GM23338 (cell line): ENCODE data around the gene DLGAP3.

Experiments used
- EZH2 ChIP-seq: fragments of 200-600 bp; sonication (generic); IDR thresholded peaks from one replicate; pipeline ENCODE4 v1.8.0; 2017; ENCODE audit warnings: antibody characterized with exemption, mild to moderate bottlenecking, low read depth; ENCODE audit not compliant: unreplicated experiment
- EZH2phosphoT487 ChIP-seq: fragments of 200-600 bp; sonication (generic); IDR thresholded peaks from one replicate; pipeline ENCODE4 v1.8.1; 2018; ENCODE audit warnings: antibody characterized with exemption; ENCODE audit not compliant: unreplicated experiment
- POLR2AphosphoS5 ChIP-seq: IDR thresholded peaks from 2 replicates; pipeline ENCODE4 v1.6.1; 2016; ENCODE audit warnings: antibody characterized with exemption, low read depth
- ZNF114 ChIP-seq: fragments of 250-450 bp; sonication (Bioruptor Pico); IDR thresholded peaks from 2 replicates; pipeline ENCODE4 v1.5.0; 2020; ENCODE audit warnings: mild to moderate bottlenecking, moderate library complexity
- TF ChIP-seq, protein P1 (sequence below): IDR thresholded peaks from one replicate; pipeline ENCODE4 v1.6.1; 2018; ENCODE audit warnings: antibody characterized with exemption; ENCODE audit not compliant: unreplicated experiment
- TF ChIP-seq, protein P2 (sequence below), 2 experiments: fragments of 200-600 bp in 1 of 2; sonication (generic) in 1 of 2; conservative IDR thresholded peaks; 2 replicates each; pipeline versions ENCODE4 v1.5.1 to v1.6.1; 2016 to 2017; ENCODE audit warnings: antibody characterized with exemption in 2 of 2, low read depth in 2 of 2, mild to moderate bottlenecking in 2 of 2, moderate library complexity in 1 of 2
- TF ChIP-seq, protein P3 (sequence below): IDR thresholded peaks from 2 replicates; pipeline ENCODE4 v1.6.1; 2016; ENCODE audit warnings: antibody characterized with exemption
- TF ChIP-seq, protein P4 (sequence below): fragments of 250-450 bp; sonication (Bioruptor Pico); IDR thresholded peaks from 2 replicates; pipeline ENCODE4 v1.5.0; 2020; ENCODE audit warnings: mild to moderate bottlenecking, moderate library complexity

DNA sequence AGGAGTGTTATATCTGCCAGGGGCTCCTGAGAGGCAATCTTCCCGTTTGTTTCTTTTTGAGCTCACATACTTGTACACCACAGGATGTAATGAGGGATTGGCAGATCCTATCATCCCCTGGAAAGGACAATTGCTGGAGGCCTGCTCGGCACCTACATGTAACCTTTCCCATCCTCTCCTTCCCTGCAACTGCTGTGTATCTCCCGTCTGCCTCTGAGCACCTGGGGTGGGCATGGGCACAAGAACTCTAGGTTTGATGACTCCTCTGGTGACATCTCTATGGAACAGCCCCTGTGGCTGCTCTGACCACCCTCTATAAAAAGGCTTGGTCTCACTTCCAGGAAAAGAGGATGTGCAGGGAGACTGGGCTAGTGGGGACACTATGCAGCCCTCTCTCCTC, 44.9 kb downstream of the DLGAP3 start:
- TF ChIP-seq, protein P1, sequence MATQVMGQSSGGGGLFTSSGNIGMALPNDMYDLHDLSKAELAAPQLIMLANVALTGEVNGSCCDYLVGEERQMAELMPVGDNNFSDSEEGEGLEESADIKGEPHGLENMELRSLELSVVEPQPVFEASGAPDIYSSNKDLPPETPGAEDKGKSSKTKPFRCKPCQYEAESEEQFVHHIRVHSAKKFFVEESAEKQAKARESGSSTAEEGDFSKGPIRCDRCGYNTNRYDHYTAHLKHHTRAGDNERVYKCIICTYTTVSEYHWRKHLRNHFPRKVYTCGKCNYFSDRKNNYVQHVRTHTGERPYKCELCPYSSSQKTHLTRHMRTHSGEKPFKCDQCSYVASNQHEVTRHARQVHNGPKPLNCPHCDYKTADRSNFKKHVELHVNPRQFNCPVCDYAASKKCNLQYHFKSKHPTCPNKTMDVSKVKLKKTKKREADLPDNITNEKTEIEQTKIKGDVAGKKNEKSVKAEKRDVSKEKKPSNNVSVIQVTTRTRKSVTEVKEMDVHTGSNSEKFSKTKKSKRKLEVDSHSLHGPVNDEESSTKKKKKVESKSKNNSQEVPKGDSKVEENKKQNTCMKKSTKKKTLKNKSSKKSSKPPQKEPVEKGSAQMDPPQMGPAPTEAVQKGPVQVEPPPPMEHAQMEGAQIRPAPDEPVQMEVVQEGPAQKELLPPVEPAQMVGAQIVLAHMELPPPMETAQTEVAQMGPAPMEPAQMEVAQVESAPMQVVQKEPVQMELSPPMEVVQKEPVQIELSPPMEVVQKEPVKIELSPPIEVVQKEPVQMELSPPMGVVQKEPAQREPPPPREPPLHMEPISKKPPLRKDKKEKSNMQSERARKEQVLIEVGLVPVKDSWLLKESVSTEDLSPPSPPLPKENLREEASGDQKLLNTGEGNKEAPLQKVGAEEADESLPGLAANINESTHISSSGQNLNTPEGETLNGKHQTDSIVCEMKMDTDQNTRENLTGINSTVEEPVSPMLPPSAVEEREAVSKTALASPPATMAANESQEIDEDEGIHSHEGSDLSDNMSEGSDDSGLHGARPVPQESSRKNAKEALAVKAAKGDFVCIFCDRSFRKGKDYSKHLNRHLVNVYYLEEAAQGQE: no peak
- TF ChIP-seq, protein P2, sequence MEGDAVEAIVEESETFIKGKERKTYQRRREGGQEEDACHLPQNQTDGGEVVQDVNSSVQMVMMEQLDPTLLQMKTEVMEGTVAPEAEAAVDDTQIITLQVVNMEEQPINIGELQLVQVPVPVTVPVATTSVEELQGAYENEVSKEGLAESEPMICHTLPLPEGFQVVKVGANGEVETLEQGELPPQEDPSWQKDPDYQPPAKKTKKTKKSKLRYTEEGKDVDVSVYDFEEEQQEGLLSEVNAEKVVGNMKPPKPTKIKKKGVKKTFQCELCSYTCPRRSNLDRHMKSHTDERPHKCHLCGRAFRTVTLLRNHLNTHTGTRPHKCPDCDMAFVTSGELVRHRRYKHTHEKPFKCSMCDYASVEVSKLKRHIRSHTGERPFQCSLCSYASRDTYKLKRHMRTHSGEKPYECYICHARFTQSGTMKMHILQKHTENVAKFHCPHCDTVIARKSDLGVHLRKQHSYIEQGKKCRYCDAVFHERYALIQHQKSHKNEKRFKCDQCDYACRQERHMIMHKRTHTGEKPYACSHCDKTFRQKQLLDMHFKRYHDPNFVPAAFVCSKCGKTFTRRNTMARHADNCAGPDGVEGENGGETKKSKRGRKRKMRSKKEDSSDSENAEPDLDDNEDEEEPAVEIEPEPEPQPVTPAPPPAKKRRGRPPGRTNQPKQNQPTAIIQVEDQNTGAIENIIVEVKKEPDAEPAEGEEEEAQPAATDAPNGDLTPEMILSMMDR (conservative IDR thresholded peaks at IDR 0.05; ENCODE audit: low read depth in 2 of 2): no peak
- TF ChIP-seq, protein P3, sequence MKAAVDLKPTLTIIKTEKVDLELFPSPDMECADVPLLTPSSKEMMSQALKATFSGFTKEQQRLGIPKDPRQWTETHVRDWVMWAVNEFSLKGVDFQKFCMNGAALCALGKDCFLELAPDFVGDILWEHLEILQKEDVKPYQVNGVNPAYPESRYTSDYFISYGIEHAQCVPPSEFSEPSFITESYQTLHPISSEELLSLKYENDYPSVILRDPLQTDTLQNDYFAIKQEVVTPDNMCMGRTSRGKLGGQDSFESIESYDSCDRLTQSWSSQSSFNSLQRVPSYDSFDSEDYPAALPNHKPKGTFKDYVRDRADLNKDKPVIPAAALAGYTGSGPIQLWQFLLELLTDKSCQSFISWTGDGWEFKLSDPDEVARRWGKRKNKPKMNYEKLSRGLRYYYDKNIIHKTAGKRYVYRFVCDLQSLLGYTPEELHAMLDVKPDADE: no peak
- TF ChIP-seq, protein P4, sequence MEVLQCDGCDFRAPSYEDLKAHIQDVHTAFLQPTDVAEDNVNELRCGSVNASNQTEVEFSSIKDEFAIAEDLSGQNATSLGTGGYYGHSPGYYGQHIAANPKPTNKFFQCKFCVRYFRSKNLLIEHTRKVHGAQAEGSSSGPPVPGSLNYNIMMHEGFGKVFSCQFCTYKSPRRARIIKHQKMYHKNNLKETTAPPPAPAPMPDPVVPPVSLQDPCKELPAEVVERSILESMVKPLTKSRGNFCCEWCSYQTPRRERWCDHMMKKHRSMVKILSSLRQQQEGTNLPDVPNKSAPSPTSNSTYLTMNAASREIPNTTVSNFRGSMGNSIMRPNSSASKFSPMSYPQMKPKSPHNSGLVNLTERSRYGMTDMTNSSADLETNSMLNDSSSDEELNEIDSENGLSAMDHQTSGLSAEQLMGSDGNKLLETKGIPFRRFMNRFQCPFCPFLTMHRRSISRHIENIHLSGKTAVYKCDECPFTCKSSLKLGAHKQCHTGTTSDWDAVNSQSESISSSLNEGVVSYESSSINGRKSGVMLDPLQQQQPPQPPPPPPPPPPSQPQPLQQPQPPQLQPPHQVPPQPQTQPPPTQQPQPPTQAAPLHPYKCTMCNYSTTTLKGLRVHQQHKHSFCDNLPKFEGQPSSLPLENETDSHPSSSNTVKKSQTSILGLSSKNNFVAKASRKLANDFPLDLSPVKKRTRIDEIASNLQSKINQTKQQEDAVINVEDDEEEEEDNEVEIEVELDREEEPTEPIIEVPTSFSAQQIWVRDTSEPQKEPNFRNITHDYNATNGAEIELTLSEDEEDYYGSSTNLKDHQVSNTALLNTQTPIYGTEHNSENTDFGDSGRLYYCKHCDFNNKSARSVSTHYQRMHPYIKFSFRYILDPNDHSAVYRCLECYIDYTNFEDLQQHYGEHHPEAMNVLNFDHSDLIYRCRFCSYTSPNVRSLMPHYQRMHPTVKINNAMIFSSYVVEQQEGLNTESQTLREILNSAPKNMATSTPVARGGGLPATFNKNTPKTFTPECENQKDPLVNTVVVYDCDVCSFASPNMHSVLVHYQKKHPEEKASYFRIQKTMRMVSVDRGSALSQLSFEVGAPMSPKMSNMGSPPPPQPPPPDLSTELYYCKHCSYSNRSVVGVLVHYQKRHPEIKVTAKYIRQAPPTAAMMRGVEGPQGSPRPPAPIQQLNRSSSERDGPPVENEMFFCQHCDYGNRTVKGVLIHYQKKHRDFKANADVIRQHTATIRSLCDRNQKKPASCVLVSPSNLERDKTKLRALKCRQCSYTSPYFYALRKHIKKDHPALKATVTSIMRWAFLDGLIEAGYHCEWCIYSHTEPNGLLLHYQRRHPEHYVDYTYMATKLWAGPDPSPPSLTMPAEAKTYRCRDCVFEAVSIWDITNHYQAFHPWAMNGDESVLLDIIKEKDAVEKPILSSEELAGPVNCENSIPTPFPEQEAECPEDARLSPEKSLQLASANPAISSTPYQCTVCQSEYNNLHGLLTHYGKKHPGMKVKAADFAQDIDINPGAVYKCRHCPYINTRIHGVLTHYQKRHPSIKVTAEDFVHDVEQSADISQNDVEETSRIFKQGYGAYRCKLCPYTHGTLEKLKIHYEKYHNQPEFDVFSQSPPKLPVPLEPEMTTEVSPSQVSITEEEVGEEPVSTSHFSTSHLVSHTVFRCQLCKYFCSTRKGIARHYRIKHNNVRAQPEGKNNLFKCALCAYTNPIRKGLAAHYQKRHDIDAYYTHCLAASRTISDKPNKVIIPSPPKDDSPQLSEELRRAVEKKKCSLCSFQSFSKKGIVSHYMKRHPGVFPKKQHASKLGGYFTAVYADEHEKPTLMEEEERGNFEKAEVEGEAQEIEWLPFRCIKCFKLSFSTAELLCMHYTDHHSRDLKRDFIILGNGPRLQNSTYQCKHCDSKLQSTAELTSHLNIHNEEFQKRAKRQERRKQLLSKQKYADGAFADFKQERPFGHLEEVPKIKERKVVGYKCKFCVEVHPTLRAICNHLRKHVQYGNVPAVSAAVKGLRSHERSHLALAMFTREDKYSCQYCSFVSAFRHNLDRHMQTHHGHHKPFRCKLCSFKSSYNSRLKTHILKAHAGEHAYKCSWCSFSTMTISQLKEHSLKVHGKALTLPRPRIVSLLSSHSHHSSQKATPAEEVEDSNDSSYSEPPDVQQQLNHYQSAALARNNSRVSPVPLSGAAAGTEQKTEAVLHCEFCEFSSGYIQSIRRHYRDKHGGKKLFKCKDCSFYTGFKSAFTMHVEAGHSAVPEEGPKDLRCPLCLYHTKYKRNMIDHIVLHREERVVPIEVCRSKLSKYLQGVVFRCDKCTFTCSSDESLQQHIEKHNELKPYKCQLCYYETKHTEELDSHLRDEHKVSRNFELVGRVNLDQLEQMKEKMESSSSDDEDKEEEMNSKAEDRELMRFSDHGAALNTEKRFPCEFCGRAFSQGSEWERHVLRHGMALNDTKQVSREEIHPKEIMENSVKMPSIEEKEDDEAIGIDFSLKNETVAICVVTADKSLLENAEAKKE (CRISPR knock-in tag): no peak
- no peak for TF ChIP-seq ZNF114
- TF ChIP-seq POLR2AphosphoS5: no peak
- no peak for TF ChIP-seq EZH2phosphoT487
- TF ChIP-seq EZH2: no peak
